ENCODE measurements around the gene ATG3. TPM values are rescaled to one million over a fixed set of nuclear protein-coding genes. Genes with fewer than 3 reads are reported as not detected.

The ATG3 gene
- total and polyA plus RNA-seq, 10 donors = 35.8 to 98.1 (median 74.8) TPM

DNA sequence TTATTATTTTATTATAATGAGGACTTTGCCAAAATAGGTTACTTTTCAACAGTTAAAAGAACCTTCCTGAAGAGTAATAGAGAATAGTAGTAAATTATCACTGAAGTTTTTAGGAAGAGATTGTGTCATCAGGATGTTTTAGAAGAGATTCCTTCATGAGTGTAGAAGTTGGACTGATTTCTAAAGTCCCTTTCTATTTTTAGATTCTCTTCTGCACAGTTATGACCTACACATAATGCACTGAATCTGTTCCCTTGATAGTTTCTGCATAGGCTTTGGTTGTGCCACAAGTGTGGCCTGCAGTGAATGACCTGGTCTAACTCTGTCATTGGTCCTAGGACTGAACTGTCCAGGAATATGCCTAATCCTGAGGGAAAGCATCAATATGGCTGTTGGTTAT is 24.0 kb upstream of the ATG3 start:
- peaks cover 0 to 98% (median 39%) of the 10 kb centered on the region in 6 donors for H3K36me3 ChIP-seq
- no peak for DNase-seq

DNA sequence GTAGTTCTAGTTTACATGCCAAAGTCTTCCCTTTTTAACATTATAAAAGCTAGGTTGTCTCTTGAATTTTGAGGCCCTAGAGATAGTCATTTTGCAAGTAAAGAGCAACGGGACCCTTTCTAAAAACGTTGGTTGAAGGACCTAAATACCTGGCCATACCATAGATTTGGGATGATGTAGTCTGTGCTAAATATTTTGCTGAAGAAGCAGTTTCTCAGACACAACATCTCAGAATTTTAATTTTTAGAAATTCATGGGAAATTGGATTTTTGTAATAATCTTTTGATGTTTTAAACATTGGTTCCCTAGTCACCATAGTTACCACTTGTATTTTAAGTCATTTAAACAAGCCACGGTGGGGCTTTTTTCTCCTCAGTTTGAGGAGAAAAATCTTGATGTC is 21.3 kb upstream of the ATG3 start:
- Histone ChIP-seq H3K4me1 (peaks cover 0 to 46% (median 21%) of the 10 kb centered on the region in 6 donors), H3K27me3 (replicated peaks in 1 of 7) (no peaks in the 10 kb centered on the region), H3K4me3 (no peak overlapping the region), H3K36me3 (peaks cover 0 to 86% (median 39%) of the 10 kb centered on the region in 6 donors), H3K27ac (no peak overlapping the region), H3K9me3 (no peaks in the 10 kb centered on the region)
- WGBS, 5 donors = 77 to 86% (median 82%) methylated on average over 3 of the region's 3 CpGs
- intact Hi-C loops (cut with DNase I; ENCODE audit: low total_unique reads) = loop anchor here (10.0 kb wide), 1 partner anchor 402 kb away; no protein-coding TSS in a partner anchor
- TF ChIP-seq, protein P1, sequence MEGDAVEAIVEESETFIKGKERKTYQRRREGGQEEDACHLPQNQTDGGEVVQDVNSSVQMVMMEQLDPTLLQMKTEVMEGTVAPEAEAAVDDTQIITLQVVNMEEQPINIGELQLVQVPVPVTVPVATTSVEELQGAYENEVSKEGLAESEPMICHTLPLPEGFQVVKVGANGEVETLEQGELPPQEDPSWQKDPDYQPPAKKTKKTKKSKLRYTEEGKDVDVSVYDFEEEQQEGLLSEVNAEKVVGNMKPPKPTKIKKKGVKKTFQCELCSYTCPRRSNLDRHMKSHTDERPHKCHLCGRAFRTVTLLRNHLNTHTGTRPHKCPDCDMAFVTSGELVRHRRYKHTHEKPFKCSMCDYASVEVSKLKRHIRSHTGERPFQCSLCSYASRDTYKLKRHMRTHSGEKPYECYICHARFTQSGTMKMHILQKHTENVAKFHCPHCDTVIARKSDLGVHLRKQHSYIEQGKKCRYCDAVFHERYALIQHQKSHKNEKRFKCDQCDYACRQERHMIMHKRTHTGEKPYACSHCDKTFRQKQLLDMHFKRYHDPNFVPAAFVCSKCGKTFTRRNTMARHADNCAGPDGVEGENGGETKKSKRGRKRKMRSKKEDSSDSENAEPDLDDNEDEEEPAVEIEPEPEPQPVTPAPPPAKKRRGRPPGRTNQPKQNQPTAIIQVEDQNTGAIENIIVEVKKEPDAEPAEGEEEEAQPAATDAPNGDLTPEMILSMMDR (IDR thresholded peaks at IDR 0.05 in 8 of 11, conservative IDR thresholded peaks at IDR 0.05 in 3 of 11) = no peak
- no peak for TF ChIP-seq POLR2AphosphoS5 (IDR thresholded peaks at IDR 0.05)
- TF ChIP-seq POLR2A (IDR thresholded peaks at IDR 0.05) = no peak
- DNase-seq = no peak

More for the DNA sequence above, 24.0 kb upstream of the ATG3 start:
- Histone ChIP-seq H3K9me3 (no peaks in the 10 kb centered on the region), H3K27ac (no peak overlapping the region), H3K4me1 (peaks cover 0 to 22% (median 8%) of the 10 kb centered on the region in 6 donors), H3K27me3 (replicated peaks in 1 of 7) (no peaks in the 10 kb centered on the region), H3K4me3 (no peak overlapping the region)
- intact Hi-C loops (cut with DNase I; ENCODE audit: low total_unique reads) = loop anchor here (10.0 kb wide), 1 partner anchor 399 kb away; no protein-coding TSS in a partner anchor
- TF ChIP-seq, protein P1 (IDR thresholded peaks at IDR 0.05 in 8 of 11, conservative IDR thresholded peaks at IDR 0.05 in 3 of 11) = no peak
- TF ChIP-seq POLR2AphosphoS5 (IDR thresholded peaks at IDR 0.05) = no peak
- TF ChIP-seq POLR2A (IDR thresholded peaks at IDR 0.05) = no peak

DNA sequence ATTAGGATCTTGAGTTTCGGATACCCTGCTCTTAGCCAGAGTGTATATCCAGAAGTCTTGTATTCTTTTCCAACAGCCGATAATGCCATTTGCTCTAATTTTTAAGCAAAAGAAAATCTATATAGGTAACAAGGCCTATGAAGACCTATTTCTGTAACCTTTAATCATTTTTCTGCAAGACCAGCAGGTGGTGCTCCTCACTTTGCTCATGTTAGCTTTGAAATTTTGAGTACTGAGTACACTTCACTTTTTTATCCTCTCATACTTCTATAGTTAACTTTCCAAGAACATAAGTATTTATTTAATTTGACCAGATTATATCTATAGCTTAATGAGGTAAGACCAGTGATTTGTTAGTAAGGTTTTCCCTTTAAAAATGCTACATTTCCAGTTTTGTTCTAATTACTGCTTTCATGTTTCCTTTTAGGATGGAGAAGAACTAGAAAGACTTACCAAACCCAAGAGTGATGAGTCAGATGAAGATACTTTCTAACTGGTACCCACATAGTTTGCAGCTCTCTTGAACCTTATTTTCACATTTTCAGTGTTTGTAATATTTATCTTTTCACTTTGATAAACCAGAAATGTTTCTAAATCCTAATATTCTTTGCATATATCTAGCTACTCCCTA is 20.6 kb upstream of the ATG3 start:
- 67 to 87% (median 82%) methylated on average over 2 of the region's 2 CpGs for WGBS, 5 donors
- peaks cover 0 to 79% (median 39%) of the 10 kb centered on the region in 6 donors for H3K36me3 ChIP-seq
- no peak overlapping the region for H3K4me3 ChIP-seq
- intact Hi-C loops (cut with DNase I; ENCODE audit: low total_unique reads) = loop anchor here (10.0 kb wide), 1 partner anchor 402 kb away; no protein-coding TSS in a partner anchor
- DNase-seq = no peak
- no peak overlapping the region for H3K27ac ChIP-seq
- peaks cover 0 to 46% (median 20%) of the 10 kb centered on the region in 6 donors for H3K4me1 ChIP-seq
- TF ChIP-seq POLR2A (IDR thresholded peaks at IDR 0.05) = no peak
- TF ChIP-seq, protein P1 (IDR thresholded peaks at IDR 0.05 in 8 of 11, conservative IDR thresholded peaks at IDR 0.05 in 3 of 11) = peak in 6 of 11 experiments; percentile 36 to 51 (median 45)
- H3K27me3 ChIP-seq (replicated peaks in 1 of 7) = no peaks in the 10 kb centered on the region
- H3K9me3 ChIP-seq = no peaks in the 10 kb centered on the region

DNA sequence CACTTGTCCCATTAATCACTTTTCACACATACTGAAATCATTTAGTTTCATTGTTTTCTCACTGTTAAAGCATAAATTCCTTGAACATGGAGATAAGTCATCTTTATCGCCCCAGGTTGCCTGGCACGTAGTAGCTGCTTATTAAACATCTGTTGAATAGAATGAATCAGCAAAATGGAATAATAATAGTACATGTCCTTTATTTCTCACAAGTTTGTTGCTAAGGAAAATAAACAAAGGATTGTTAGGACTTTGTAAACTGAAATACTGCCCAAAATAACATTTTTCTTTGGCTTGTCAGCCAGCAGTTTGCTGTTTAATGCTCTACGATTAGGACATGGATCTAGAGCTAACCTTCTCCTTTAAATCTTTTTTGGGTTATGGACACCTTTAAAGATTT is 17.9 kb upstream of the ATG3 start:
- Histone ChIP-seq H3K27ac (peak overlapping the region in 7 of 8 donors; percentile 23 to 74 (median 61)), H3K36me3 (peaks cover 0 to 68% (median 31%) of the 10 kb centered on the region in 6 donors), H3K4me1 (peaks cover 0 to 32% (median 13%) of the 10 kb centered on the region in 6 donors), H3K9me3 (no peaks in the 10 kb centered on the region), H3K27me3 (replicated peaks in 1 of 7) (no peaks in the 10 kb centered on the region), H3K4me3 (no peak overlapping the region)
- TF ChIP-seq POLR2AphosphoS5 (IDR thresholded peaks at IDR 0.05) (no peak), POLR2A (IDR thresholded peaks at IDR 0.05) (no peak)
- TF ChIP-seq, protein P1 (IDR thresholded peaks at IDR 0.05 in 8 of 11, conservative IDR thresholded peaks at IDR 0.05 in 3 of 11) = no peak
- WGBS, 5 donors = 88 to 97% (median 92%) methylated on average over 3 of the region's 3 CpGs
- DNase-seq = no peak
- intact Hi-C loops (cut with DNase I; ENCODE audit: low total_unique reads) = loop anchor here (10.0 kb wide), 1 partner anchor 405 kb away; no protein-coding TSS in a partner anchor
